BJ (cell line): ENCODE results near the gene TRPM2. TPM values are rescaled to one million over a fixed set of nuclear protein-coding genes. Genes with fewer than 3 reads are reported as not detected.
"Not testable (repeated sequence)": the region's sequence is repeated elsewhere in the genome, so short reads cannot be mapped to it uniquely, and the experiment has no call there.

Experiments used
- CTCF ChIA-PET: fragments of 350-600 bp; formaldehyde crosslinking; extraction: SDS; loops from one replicate; lab custom pipeline; 2021; ENCODE audit warnings: antibody characterized with exemption, inconsistent platforms; lab: Yijun Ruan, JAX
- POLR2A ChIA-PET: fragments of 300-600 bp; sonication (Branson Sonifier 250); formaldehyde crosslinking; extraction: SDS; loops from one replicate; lab custom pipeline; 2021; ENCODE audit warnings: antibody characterized with exemption; lab: Charles Lee
- DNase-seq: peaks from one replicate; pipeline ENCODE4 v3.0.0-alpha.2; 2011; ENCODE audit warnings: low read depth
- H3K27me3 ChIP-seq: 2 replicates; pipeline ENCODE4 v1.6.0; 2011; ENCODE audit warnings: low read length; ENCODE audit not compliant: control insufficient read depth, insufficient read depth
- H3K36me3 ChIP-seq: 2 replicates; pipeline ENCODE4 v1.5.1; 2011; ENCODE audit warnings: low read length; ENCODE audit not compliant: control insufficient read depth, insufficient read depth
- H3K4me3 ChIP-seq: 2 replicates; pipeline ENCODE4 v1.5.1; 2011; ENCODE audit warnings: low read depth, mild to moderate bottlenecking, control low read depth, low read length
- CTCF ChIP-seq: IDR thresholded peaks from 2 replicates; pipeline ENCODE4 v1.5.1; 2011; ENCODE audit warnings: low read depth, mild to moderate bottlenecking, control low read depth, inconsistent platforms, low read length, moderate library complexity; ENCODE audit not compliant: insufficient read depth
- polyA plus RNA-seq: library from polyadenylated mRNA; depleted of rRNA; stranded (reverse); fragments of >200 nt; gene quantifications from 2 replicates; pipeline ENCODE4 v1.2.3, GENCODE V29; 2011

The TRPM2 gene
- polyA plus RNA-seq, 1 experiment = not detected

DNA sequence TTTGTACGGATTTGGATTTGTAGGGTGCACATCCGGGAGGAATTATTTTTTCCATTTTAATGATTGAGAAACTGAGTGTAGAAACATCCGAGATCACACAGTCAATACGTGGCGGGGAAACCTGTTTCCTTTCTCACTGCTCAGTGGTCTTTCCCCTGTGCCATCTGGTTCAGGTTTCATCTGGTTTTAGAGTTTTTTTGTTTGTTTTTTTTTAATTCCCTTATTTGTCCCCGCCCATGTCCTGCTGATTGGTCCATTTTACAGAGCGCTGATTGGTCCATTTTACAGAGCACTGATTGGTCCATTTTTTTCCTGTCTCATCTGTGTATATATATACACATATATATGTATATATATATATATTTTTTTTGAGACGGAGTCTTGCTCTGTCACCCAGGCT lies 6.0 kb downstream of the TRPM2 start:
- Histone ChIP-seq H3K27me3 (no peaks in the 10 kb centered on the region; the same call in 1 of the 2 replicates), H3K4me3 (no peak overlapping the region), H3K36me3 (no peaks in the 10 kb centered on the region)
- no peak for TF ChIP-seq CTCF
- DNase-seq = no peak
- CTCF ChIA-PET = interaction anchor here (1.5 kb wide), 1 partner anchor 13 kb away, joined by 3 read pairs; no protein-coding TSS in a partner anchor
- POLR2A ChIA-PET = no interaction called here

GRCh38 chr21:44360159-44360558 lies 6.7 kb downstream of the TRPM2 start:
- ChIA-PET CTCF (interaction anchor here (1.2 kb wide), 1 partner anchor 14 kb away, joined by 3 read pairs; no protein-coding TSS in a partner anchor), POLR2A (no interaction called here)
- DNase-seq = no peak
- H3K4me3 ChIP-seq = no peak overlapping the region
- no peaks in the 10 kb centered on the region; the same call in 1 of the 2 replicates for H3K27me3 ChIP-seq
- H3K36me3 ChIP-seq = no peaks in the 10 kb centered on the region
- no peak for TF ChIP-seq CTCF

DNA sequence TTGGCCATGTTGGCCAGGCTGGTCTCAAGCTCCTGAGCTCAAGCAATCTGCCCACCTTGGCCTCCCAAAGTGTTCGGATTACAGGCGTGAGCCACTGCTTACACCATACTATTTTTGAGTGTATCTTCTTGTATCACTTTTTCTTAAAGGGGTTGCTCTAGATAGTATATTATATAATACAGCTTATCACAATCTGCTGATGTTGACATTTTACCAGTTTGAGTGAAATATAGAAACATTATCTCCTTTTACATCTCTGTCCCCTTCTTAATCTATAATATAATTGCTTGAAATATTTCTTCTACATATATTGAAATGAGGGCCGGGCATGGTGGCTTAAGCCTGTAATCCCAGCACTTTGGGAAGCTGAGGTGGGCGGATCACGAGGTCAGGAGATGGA lies 8.5 kb downstream of the TRPM2 start:
- DNase-seq, CTCF ChIA-PET, POLR2A ChIA-PET, H3K36me3 ChIP-seq, H3K27me3 ChIP-seq, H3K4me3 ChIP-seq: not testable (repeated sequence)

DNA sequence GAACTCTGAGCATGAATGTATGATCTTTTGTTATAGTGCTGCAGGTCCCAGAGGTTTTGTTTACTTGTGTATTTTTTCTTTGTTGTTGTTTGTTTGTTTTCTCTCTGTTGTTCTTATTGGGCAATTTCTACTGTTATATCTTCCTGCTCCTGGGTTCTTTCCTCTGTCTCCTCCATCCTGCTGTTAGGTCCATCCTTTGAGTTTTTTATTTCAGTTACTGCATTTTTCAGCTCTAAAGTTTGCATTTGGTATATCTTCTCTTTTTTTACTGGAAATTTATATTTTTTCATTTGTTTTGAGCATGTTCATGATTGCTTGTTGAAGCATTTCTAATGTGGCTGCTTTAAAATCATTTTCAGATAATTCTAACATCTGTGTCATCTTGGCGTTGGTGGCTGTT lies 9.9 kb downstream of the TRPM2 start:
- ChIA-PET POLR2A (no interaction called here), CTCF (no interaction called here)
- no peaks in the 10 kb centered on the region for H3K27me3 ChIP-seq
- no peak overlapping the region for H3K4me3 ChIP-seq
- no peak for DNase-seq
- no peak for TF ChIP-seq CTCF
- no peaks in the 10 kb centered on the region for H3K36me3 ChIP-seq

DNA sequence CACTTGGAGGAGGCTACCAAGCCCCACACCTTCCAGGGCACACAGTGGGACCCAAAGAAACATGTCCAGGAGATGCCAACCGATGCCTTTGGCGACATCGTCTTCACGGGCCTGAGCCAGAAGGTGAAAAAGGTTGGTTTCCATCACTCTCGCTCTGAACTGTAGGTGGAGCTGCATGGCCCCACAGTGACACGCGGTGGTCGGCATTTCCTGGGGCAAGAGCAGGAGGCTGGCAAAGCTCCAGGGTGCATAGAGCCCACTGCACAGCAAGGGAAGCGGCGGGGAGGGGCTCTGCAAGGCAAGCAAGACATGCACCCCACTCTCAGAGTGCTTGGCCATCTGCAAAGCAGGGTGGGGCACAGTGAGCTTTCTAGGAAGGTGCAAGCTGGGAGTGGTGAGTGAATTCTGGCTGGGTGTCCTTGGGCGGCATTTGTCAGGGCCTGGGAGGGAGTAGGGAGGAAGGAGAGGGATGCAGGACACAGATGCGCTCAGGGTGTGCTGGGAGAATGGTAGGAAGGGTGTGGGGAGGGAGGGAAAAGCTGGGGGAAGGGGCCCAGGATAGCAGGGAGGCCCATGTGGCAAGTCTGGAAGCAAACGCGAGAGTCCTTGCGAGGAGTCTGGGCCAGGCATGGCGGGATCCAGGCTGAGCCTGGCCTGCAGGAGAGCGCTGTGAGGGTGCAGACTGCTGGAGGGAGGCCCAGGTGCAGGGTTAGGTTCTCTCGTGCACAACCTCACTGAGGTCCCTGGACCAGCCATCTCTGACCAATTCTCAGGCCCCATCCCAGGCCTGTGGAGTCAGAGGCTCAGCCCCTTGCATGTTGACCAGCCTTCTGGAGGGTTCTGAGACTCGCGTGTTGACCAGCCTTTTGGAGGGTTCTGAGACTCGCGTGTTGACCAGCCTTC lies 11.0 kb downstream of the TRPM2 start:
- Histone ChIP-seq H3K36me3 (no peaks in the 10 kb centered on the region), H3K4me3 (no peak overlapping the region), H3K27me3 (no peaks in the 10 kb centered on the region)
- no peak for TF ChIP-seq CTCF
- CTCF ChIA-PET = no interaction called here
- no peak for DNase-seq
- POLR2A ChIA-PET = no interaction called here
